Activated CD4-positive, alpha-beta T cell treated with anti-CD3 and anti-CD28 coated beads, Interleukin-2, amount 10 ng/mL, durations not matched to agents 7 days and 5 days (primary cell): ENCODE results near the gene BRIP1. TPM values are rescaled to one million over a fixed set of nuclear protein-coding genes. Genes with fewer than 3 reads are reported as not detected.
"Not testable (repeated sequence)": the region's sequence is repeated elsewhere in the genome, so short reads cannot be mapped to it uniquely, and the experiment has no call there.

Experiments used
- CTCF ChIA-PET: fragments of 350-600 bp; sonication (Branson Sonifier 250); formaldehyde crosslinking; loops from one replicate; lab custom pipeline; 2021; ENCODE audit warnings: antibody characterized with exemption; lab: Charles Lee
- POLR2A ChIA-PET: fragments of 350-600 bp; sonication (Branson Sonifier 250); formaldehyde crosslinking; loops from one replicate; lab custom pipeline; 2021; ENCODE audit warnings: antibody characterized with exemption; lab: Charles Lee
- DNase-seq: peaks from one replicate; pipeline ENCODE4 v3.0.0-alpha.2; 2020
- H3K27ac Mint-ChIP-seq: one replicate; pipeline ENCODE4 v1.8.0; 2021; ENCODE audit warnings: mild to moderate bottlenecking, moderate library complexity, mixed read lengths
- H3K27me3 Mint-ChIP-seq: one replicate; pipeline ENCODE4 v1.8.0; 2021; ENCODE audit warnings: mixed read lengths
- H3K36me3 Mint-ChIP-seq: one replicate; pipeline ENCODE4 v1.8.0; 2021; ENCODE audit warnings: low read depth, mixed read lengths
- H3K4me1 Mint-ChIP-seq: one replicate; pipeline ENCODE4 v1.8.0; 2021; ENCODE audit warnings: mixed read lengths
- H3K4me3 Mint-ChIP-seq: one replicate; pipeline ENCODE4 v1.8.0; 2021; ENCODE audit warnings: mild to moderate bottlenecking, moderate library complexity, mixed read lengths
- H3K9me3 Mint-ChIP-seq: one replicate; pipeline ENCODE4 v1.8.0; 2021; ENCODE audit warnings: mixed read lengths
- total RNA-seq, 2 experiments: library from RNA; stranded (reverse); gene quantifications; one replicate each; pipeline ENCODE4 v1.2.3, GENCODE V29; 2021

The BRIP1 gene
- total RNA-seq: 10 to 100 TPM; 24.3 to 28.7 TPM

GRCh38 chr17:61862975-61863800 is at the start of gene BRIP1:
Gene BRIP1, minus strand, starts transcription at chr17:61863528. Its CDS starts 1,989 bp downstream, at chr17:61861539.
- ChIA-PET CTCF (interaction anchor here (0.6 to 1.6 kb wide), 10 partner anchors 16 to 935 kb away, joined by 3 to 8 read pairs (median 3); no protein-coding TSS in a partner anchor), POLR2A (interaction anchor here (0.7 to 1.3 kb wide), 5 partner anchors 11 to 907 kb away, joined by 3 to 7 read pairs (median 3); no protein-coding TSS in a partner anchor)
- H3K9me3 Mint-ChIP-seq: no peaks in the 10 kb centered on the region

GRCh38 chr17:61908292-61909037 is 45.1 kb upstream of the BRIP1 start:
- CTCF ChIA-PET: no interaction called here
- Mint-ChIP-seq H3K27ac (no peak overlapping the region), H3K27me3 (no peaks in the 10 kb centered on the region), H3K9me3 (no peaks in the 10 kb centered on the region), H3K36me3 (peaks cover 44% of the 10 kb centered on the region), H3K4me3 (no peak overlapping the region), H3K4me1 (peaks cover 2% of the 10 kb centered on the region)
- no peak for DNase-seq
- POLR2A ChIA-PET: no interaction called here

More at GRCh38 chr17:61862975-61863800, at the start of gene BRIP1:
- peak within 1 kb of the TSS; percentile 94 for H3K27ac Mint-ChIP-seq
- H3K27me3 Mint-ChIP-seq: no peaks in the 10 kb centered on the region
- H3K4me1 Mint-ChIP-seq: peaks cover 43% of the 10 kb centered on the region
- peak within 1 kb of the TSS; percentile 87 for H3K4me3 Mint-ChIP-seq
- DNase-seq: peak; percentile 95
- H3K36me3 Mint-ChIP-seq: peaks cover 18% of the 10 kb centered on the region

GRCh38 chr17:61907361-61907760 is 44.0 kb upstream of the BRIP1 start:
- no peaks in the 10 kb centered on the region for H3K9me3 Mint-ChIP-seq
- no peak overlapping the region for H3K27ac Mint-ChIP-seq
- POLR2A ChIA-PET: interaction anchor here (0.7 kb wide), 1 partner anchor 73 kb away, joined by 6 read pairs; no protein-coding TSS in a partner anchor
- no peaks in the 10 kb centered on the region for H3K27me3 Mint-ChIP-seq
- DNase-seq: no peak
- H3K4me1 Mint-ChIP-seq: peaks cover 2% of the 10 kb centered on the region
- CTCF ChIA-PET: interaction anchor here (0.6 to 1.0 kb wide), 2 partner anchors 22 to 202 kb away, joined by 3 to 4 read pairs; no protein-coding TSS in a partner anchor
- H3K4me3 Mint-ChIP-seq: no peak overlapping the region
- peaks cover 51% of the 10 kb centered on the region for H3K36me3 Mint-ChIP-seq

GRCh38 chr17:61904094-61904710 is 40.9 kb upstream of the BRIP1 start:
- Mint-ChIP-seq H3K36me3 (peaks cover 43% of the 10 kb centered on the region), H3K4me3 (peak overlapping the region; percentile 34), H3K27ac (peak overlapping the region; percentile 89)

GRCh38 chr17:61903251-61903650 is 39.9 kb upstream of the BRIP1 start:
- Mint-ChIP-seq H3K27ac (peak overlapping the region; percentile 89), H3K4me1 (peaks cover 2% of the 10 kb centered on the region), H3K36me3 (peaks cover 42% of the 10 kb centered on the region), H3K9me3 (no peaks in the 10 kb centered on the region), H3K27me3 (no peaks in the 10 kb centered on the region), H3K4me3 (no peak overlapping the region)
- CTCF ChIA-PET: no interaction called here
- no peak for DNase-seq
- POLR2A ChIA-PET: interaction anchor here (0.5 kb wide), 1 partner anchor 49 kb away, joined by 3 read pairs; no protein-coding TSS in a partner anchor

More at GRCh38 chr17:61904094-61904710, 40.9 kb upstream of the BRIP1 start:
- CTCF ChIA-PET: interaction anchor here (0.6 to 0.9 kb wide), 2 partner anchors 162 to 1532 kb away, joined by 3 read pairs; no protein-coding TSS in a partner anchor
- Mint-ChIP-seq H3K9me3 (no peaks in the 10 kb centered on the region), H3K4me1 (peaks cover 2% of the 10 kb centered on the region), H3K27me3 (no peaks in the 10 kb centered on the region)
- DNase-seq: peak; percentile 51
- POLR2A ChIA-PET: no interaction called here

DNA sequence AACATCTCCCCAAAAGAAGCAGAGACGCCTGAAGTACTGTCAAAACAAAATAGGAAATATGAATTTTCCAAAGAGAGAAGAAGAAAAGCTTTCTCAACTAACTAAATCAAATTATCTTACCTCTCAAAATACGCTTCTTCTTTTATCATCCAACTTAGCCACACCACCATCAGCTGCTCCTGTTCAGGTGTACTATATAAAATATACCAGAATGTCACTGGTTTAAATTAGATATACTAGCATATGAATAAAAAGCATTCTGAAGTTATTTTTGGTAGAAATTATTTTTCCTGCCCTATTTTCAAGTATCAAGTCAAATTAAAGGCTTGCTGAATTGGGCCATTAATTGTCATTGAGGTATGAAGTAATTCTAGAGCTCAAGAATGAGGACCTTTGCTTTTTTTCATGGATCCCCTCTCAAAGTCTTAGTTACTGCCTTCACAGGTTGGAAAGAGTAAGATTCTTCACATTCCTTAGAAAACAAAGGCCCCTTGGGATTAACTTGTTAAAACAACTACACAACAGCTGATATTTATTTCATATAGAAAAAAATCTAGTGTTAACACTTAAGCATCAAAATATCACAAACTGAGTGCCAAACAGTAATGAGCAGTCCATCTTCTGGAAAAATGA is 34.3 kb upstream of the BRIP1 start:
- H3K4me3 Mint-ChIP-seq: no peak overlapping the region
- no peaks in the 10 kb centered on the region for H3K27me3 Mint-ChIP-seq
- no peak overlapping the region for H3K27ac Mint-ChIP-seq
- ChIA-PET POLR2A (no interaction called here), CTCF (interaction anchor here (0.6 to 1.4 kb wide), 4 partner anchors 8 to 182 kb away, joined by 3 read pairs; partner anchors contain the start of gene BRIP1)
- H3K4me1 Mint-ChIP-seq: no peaks in the 10 kb centered on the region
- no peak for DNase-seq
- H3K36me3 Mint-ChIP-seq: peaks cover 24% of the 10 kb centered on the region
- H3K9me3 Mint-ChIP-seq: no peaks in the 10 kb centered on the region

GRCh38 chr17:61895391-61895790 is 32.1 kb upstream of the BRIP1 start:
- Mint-ChIP-seq H3K9me3 (no peaks in the 10 kb centered on the region), H3K4me1 (no peaks in the 10 kb centered on the region), H3K27ac (no peak overlapping the region), H3K4me3 (no peak overlapping the region), H3K27me3 (no peaks in the 10 kb centered on the region), H3K36me3 (peaks cover 19% of the 10 kb centered on the region)
- CTCF ChIA-PET: no interaction called here
- POLR2A ChIA-PET: no interaction called here
- no peak for DNase-seq

DNA sequence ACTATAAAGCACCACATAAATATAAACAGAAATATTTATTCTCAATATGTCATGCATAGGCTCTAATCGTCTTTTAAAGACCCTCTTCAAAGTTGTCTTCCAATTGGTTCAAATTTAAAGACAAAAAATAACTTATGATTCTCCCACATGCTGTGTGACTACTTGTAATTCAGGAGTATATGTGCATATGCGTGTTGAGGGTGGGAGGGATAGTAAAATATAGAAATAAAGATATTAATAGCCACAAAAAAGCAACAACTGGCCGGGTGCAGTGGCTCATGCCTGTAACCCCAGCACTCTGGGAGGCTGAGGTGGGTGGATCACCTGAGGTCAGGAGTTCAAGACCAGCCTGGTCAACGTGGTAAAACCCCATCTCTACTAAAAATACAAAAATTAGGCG is 31.0 kb upstream of the BRIP1 start:
- POLR2A ChIA-PET, DNase-seq, H3K4me3 Mint-ChIP-seq, H3K9me3 Mint-ChIP-seq, H3K27me3 Mint-ChIP-seq, H3K27ac Mint-ChIP-seq, H3K4me1 Mint-ChIP-seq, CTCF ChIA-PET: not testable (repeated sequence)
- peaks cover 16% of the 10 kb centered on the region for H3K36me3 Mint-ChIP-seq

GRCh38 chr17:61887733-61888132 is 24.4 kb upstream of the BRIP1 start:
- peaks cover 20% of the 10 kb centered on the region for H3K36me3 Mint-ChIP-seq
- H3K27ac Mint-ChIP-seq, DNase-seq, H3K27me3 Mint-ChIP-seq, POLR2A ChIA-PET, H3K9me3 Mint-ChIP-seq, H3K4me1 Mint-ChIP-seq, H3K4me3 Mint-ChIP-seq: not testable (repeated sequence)
- CTCF ChIA-PET: interaction anchor here (0.6 kb wide), 1 partner anchor 54 kb away, joined by 4 read pairs; no protein-coding TSS in a partner anchor

GRCh38 chr17:61885865-61886264 is 22.5 kb upstream of the BRIP1 start:
- H3K27ac Mint-ChIP-seq, H3K4me3 Mint-ChIP-seq, DNase-seq, H3K9me3 Mint-ChIP-seq, H3K27me3 Mint-ChIP-seq, H3K4me1 Mint-ChIP-seq, POLR2A ChIA-PET: not testable (repeated sequence)
- CTCF ChIA-PET: interaction anchor here (0.7 kb wide), 1 partner anchor 80 kb away, joined by 3 read pairs; no protein-coding TSS in a partner anchor
- peaks cover 18% of the 10 kb centered on the region for H3K36me3 Mint-ChIP-seq

DNA sequence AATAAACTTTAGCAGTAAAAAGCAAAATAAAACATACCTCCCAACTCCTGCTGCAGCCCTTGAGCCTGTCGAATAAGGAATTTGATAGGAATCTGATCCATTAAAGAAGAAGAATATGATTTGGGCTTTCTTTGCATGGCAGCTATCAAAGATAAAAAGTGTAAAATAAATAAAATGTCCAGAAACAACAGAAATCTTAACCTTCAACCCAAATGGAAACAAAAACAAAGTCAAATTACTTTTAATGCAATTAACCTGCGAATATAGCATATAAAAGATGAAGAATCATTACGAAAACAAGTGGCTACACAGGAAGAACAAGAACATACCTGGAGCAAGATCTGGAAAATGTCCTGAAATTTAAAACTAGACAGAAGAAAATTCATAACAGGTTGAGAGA is 21.5 kb upstream of the BRIP1 start:
- Mint-ChIP-seq H3K4me1 (no peaks in the 10 kb centered on the region), H3K4me3 (no peak overlapping the region), H3K27ac (peak overlapping the region; percentile 2), H3K9me3 (no peaks in the 10 kb centered on the region), H3K27me3 (no peaks in the 10 kb centered on the region), H3K36me3 (peaks cover 17% of the 10 kb centered on the region)
- CTCF ChIA-PET: interaction anchor here (0.6 kb wide), 1 partner anchor 22 kb away, joined by 3 read pairs; no protein-coding TSS in a partner anchor
- DNase-seq: no peak
- POLR2A ChIA-PET: no interaction called here
